ENCODE results near the gene ABCA13. TPM values are rescaled to one million over a fixed set of nuclear protein-coding genes. Genes with fewer than 3 reads are reported as not detected.

The ABCA13 gene
- total and polyA plus RNA-seq, 2 donors = 0.22 to 2.0 TPM

Other genes with a start within 250 kb of the ABCA13 start
- gene PKD1L1, start 223.0 kb upstream of the ABCA13 start, total RNA-seq = 1.3 TPM
- gene PKD1L1, start 223.0 kb upstream of the ABCA13 start, polyA plus RNA-seq = 0.19 TPM
- gene HUS1, start 191.8 kb upstream of the ABCA13 start, total RNA-seq = 16.8 TPM
- 9.2 TPM for gene HUS1, start 191.8 kb upstream of the ABCA13 start, polyA plus RNA-seq
- not detected for gene SUN3, start 142.4 kb upstream of the ABCA13 start, total RNA-seq
- gene SUN3, start 142.4 kb upstream of the ABCA13 start, polyA plus RNA-seq = not detected
- 0.21 TPM for gene C7orf57, start 135.9 kb upstream of the ABCA13 start, total RNA-seq
- gene C7orf57, start 135.9 kb upstream of the ABCA13 start, polyA plus RNA-seq = not detected
- 2.4 TPM for gene UPP1, start 82.2 kb upstream of the ABCA13 start, total RNA-seq
- 29.5 TPM for gene UPP1, start 82.2 kb upstream of the ABCA13 start, polyA plus RNA-seq